Esophagus muscularis mucosa (tissue), 4 donors: Measurements from ENCODE around the gene C15orf39. TPM values are rescaled to one million over a fixed set of nuclear protein-coding genes. Genes with fewer than 3 reads are reported as not detected.

Experiments used
- DNase-seq: peaks from one replicate; pipeline ENCODE4 v3.0.0-alpha.2; 2017; ENCODE audit errors: extremely low spot score
- H3K27ac ChIP-seq, 4 donors: fragments of 200-600 bp; sonication (generic); replicated peaks in 1 of 4; 1 replicate in 3 of 4; 2 replicates in 1 of 4; pipeline ENCODE4 v1.5.1; 2016 to 2019; ENCODE audit warnings: mild to moderate bottlenecking in 1 of 4
- H3K27me3 ChIP-seq, 4 donors: fragments of 200-600 bp; sonication (generic); one replicate each; pipeline versions ENCODE4 v1.5.1 to v1.6.0; 2016 to 2019
- H3K36me3 ChIP-seq, 4 donors: fragments of 200-600 bp; sonication (generic); one replicate each; pipeline ENCODE4 v1.5.1; 2016 to 2019
- H3K4me1 ChIP-seq, 4 donors: fragments of 200-600 bp; sonication (generic); one replicate each; pipeline ENCODE4 v1.5.1; 2016 to 2019
- H3K4me3 ChIP-seq, 4 donors: fragments of 200-600 bp; sonication (generic); 1 replicate in 2 of 4; 2 replicates in 2 of 4; pipeline ENCODE4 v1.5.1; 2016 to 2019; ENCODE audit warnings: mild to moderate bottlenecking in 4 of 4, moderate library complexity in 1 of 4
- H3K9me3 ChIP-seq, 4 donors: fragments of 200-600 bp; sonication (generic); 1 replicate in 3 of 4; 2 replicates in 1 of 4; pipeline ENCODE4 v1.5.1; 2016 to 2019
- EP300 ChIP-seq: sonication (generic); formaldehyde crosslinking; IDR thresholded peaks from one replicate; pipeline ENCODE4 v1.6.1; 2017; ENCODE audit warnings: antibody characterized with exemption
- POLR2A ChIP-seq: fragments of 450-650 bp; IDR thresholded peaks from one replicate; pipeline ENCODE4 v1.6.1; 2017; ENCODE audit warnings: antibody characterized with exemption, moderate library complexity, mild to moderate bottlenecking, low read depth
- POLR2AphosphoS5 ChIP-seq, 2 donors: sonication (generic); formaldehyde crosslinking; IDR thresholded peaks; one replicate each; pipeline ENCODE4 v1.6.1; 2017; ENCODE audit warnings: antibody characterized with exemption in 2 of 2
- WGBS: methylation state at CpG from one replicate; pipeline ENCODE4 v1.1.5; 2018; 5-methylcytosine and 5-hydroxymethylcytosine counted together
- intact Hi-C: fragments of 100-400 bp; cut with DNase I; formaldehyde crosslinking; loops from one replicate; pipeline ENCODE4 v1.15.1; 2023
- total RNA-seq, 4 donors: library from RNA; depleted of rRNA; stranded (reverse); fragments of >200 nt; gene quantifications; one replicate each; pipeline versions ENCODE4 v1.1.0 to v1.2.1, GENCODE V29; 2016
- TF ChIP-seq, protein P1 (sequence below), 3 experiments: fragments of 200-600 bp in 2 of 3; fragments of 450-650 bp in 1 of 3; sonication (generic) in 2 of 3; IDR thresholded peaks; one replicate each; pipeline ENCODE4 v1.5.1; 2017 to 2019; ENCODE audit warnings: antibody characterized with exemption in 3 of 3, mild to moderate bottlenecking in 2 of 3, moderate library complexity in 1 of 3

The C15orf39 gene
- total RNA-seq, 4 donors from 2014 or later: 7.5 to 17.7 (median 13.4) TPM

DNA sequence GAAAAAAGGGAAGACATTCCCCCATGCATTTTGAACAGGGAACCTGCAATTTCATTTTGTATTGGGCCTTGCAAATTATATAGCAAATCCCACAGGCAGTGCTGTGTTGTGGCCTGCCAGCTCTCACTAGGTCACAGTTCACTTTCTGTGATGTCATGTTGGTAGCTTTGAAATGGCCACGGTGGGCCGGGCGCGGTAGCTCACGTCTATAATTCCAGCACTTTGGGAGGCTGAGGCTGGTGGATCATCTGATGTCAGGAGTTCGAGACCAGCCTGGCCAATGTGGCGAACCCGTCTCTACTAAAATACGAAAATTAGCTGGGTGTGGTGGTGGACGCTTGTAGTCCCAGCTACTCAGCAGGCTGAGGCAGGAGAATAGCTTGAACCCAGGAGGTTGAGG is 27.0 kb upstream of the C15orf39 start:
- DNase-seq: no peak
- intact Hi-C loops: no loop called here
- no peaks in the 10 kb centered on the region for H3K36me3 ChIP-seq
- peaks cover 34 to 43% (median 42%) of the 10 kb centered on the region in 4 donors for H3K4me1 ChIP-seq
- H3K4me3 ChIP-seq: no peak overlapping the region
- TF ChIP-seq EP300 (no peak), POLR2A (no peak), POLR2AphosphoS5 (IDR thresholded peaks at IDR 0.05) (no peak)
- TF ChIP-seq, protein P1, sequence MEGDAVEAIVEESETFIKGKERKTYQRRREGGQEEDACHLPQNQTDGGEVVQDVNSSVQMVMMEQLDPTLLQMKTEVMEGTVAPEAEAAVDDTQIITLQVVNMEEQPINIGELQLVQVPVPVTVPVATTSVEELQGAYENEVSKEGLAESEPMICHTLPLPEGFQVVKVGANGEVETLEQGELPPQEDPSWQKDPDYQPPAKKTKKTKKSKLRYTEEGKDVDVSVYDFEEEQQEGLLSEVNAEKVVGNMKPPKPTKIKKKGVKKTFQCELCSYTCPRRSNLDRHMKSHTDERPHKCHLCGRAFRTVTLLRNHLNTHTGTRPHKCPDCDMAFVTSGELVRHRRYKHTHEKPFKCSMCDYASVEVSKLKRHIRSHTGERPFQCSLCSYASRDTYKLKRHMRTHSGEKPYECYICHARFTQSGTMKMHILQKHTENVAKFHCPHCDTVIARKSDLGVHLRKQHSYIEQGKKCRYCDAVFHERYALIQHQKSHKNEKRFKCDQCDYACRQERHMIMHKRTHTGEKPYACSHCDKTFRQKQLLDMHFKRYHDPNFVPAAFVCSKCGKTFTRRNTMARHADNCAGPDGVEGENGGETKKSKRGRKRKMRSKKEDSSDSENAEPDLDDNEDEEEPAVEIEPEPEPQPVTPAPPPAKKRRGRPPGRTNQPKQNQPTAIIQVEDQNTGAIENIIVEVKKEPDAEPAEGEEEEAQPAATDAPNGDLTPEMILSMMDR (IDR thresholded peaks at IDR 0.05): no peak
- no peak overlapping the region for H3K27ac ChIP-seq
- H3K27me3 ChIP-seq: peaks cover 0 to 15% (median 0%) of the 10 kb centered on the region in 4 donors
- no peaks in the 10 kb centered on the region for H3K9me3 ChIP-seq
- 93% methylated on average over 10 of the region's 10 CpGs for WGBS

DNA sequence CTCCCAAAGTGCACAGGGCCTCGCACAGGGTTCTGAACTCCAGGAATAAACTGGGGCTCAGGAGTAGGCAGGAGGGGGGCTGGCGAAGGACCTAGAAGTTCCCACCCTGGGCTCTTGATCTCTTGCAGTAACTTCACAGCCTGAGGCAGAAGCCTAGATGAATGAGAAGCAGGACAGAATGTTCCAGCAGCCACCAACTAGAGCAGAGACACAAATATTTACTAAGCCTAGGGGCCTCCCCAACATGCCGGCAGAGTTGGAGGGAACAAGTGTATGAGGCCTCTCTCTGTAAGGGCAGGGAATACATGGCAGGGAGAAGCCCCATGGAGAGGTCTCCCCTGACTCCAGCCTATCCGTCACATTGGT is 25.3 kb upstream of the C15orf39 start:
- WGBS: 84% methylated on average over 4 of the region's 4 CpGs
- intact Hi-C loops: no loop called here
- peak overlapping the region in 3 of 4 donors; percentile 11 to 55 (median 36) for H3K27ac ChIP-seq

DNA sequence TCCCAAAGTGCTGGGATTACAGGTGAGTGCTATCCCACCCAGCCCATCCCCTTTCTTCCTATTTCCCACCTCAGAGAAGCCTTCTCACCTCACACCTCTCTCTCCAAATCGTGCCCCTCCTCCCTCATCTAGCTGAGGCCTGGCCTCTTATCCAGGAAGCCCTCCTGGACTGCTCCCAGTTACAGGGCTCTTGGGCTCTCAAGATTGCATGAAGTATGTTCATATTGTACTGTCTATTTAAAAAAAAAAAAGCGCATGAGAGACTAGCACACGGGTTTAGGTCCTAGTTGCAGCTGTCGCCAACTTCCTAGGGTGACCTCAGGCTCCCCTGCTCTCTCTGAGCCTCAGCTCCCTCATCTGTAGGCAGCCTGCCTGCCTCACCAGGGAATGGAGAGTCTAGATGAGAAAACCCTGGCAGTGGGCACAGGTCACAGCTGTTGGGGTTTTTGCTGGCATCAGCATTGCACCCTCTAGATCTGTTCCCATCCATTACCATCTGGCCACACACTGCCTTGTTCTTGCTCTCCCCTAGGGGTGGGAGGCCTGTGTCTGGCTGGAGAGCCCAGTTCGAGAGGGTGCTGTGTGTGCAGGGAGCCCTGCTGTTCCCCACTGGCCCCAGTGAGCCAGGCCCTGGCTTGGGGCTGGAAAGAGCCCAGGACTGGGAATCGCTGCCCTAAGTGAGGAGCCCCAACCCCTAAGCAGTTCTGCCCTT is 24.2 kb upstream of the C15orf39 start:
- TF ChIP-seq, protein P1 (IDR thresholded peaks at IDR 0.05): no peak
- TF ChIP-seq POLR2A (no peak), EP300 (no peak), POLR2AphosphoS5 (IDR thresholded peaks at IDR 0.05) (no peak)
- 73% methylated on average over 4 of the region's 6 CpGs for WGBS
- peaks cover 45 to 64% (median 62%) of the 10 kb centered on the region in 4 donors for H3K4me1 ChIP-seq
- intact Hi-C loops: no loop called here
- no peaks in the 10 kb centered on the region for H3K36me3 ChIP-seq
- peaks cover 0 to 15% (median 0%) of the 10 kb centered on the region in 4 donors for H3K27me3 ChIP-seq
- H3K27ac ChIP-seq: peak overlapping the region; percentile 54 to 72 (median 64)
- DNase-seq: no peak
- H3K4me3 ChIP-seq: no peak overlapping the region
- H3K9me3 ChIP-seq: no peaks in the 10 kb centered on the region

More for the DNA sequence above, 25.3 kb upstream of the C15orf39 start:
- peaks cover 44 to 57% (median 53%) of the 10 kb centered on the region in 4 donors for H3K4me1 ChIP-seq
- H3K36me3 ChIP-seq: no peaks in the 10 kb centered on the region
- DNase-seq: no peak
- H3K4me3 ChIP-seq: no peak overlapping the region
- TF ChIP-seq, protein P1 (IDR thresholded peaks at IDR 0.05): no peak
- TF ChIP-seq POLR2AphosphoS5 (IDR thresholded peaks at IDR 0.05): peak in 1 of 2 donors; percentile 31
- TF ChIP-seq EP300: no peak
- no peak for TF ChIP-seq POLR2A
- H3K27me3 ChIP-seq: peaks cover 0 to 15% (median 0%) of the 10 kb centered on the region in 4 donors
- no peaks in the 10 kb centered on the region for H3K9me3 ChIP-seq

DNA sequence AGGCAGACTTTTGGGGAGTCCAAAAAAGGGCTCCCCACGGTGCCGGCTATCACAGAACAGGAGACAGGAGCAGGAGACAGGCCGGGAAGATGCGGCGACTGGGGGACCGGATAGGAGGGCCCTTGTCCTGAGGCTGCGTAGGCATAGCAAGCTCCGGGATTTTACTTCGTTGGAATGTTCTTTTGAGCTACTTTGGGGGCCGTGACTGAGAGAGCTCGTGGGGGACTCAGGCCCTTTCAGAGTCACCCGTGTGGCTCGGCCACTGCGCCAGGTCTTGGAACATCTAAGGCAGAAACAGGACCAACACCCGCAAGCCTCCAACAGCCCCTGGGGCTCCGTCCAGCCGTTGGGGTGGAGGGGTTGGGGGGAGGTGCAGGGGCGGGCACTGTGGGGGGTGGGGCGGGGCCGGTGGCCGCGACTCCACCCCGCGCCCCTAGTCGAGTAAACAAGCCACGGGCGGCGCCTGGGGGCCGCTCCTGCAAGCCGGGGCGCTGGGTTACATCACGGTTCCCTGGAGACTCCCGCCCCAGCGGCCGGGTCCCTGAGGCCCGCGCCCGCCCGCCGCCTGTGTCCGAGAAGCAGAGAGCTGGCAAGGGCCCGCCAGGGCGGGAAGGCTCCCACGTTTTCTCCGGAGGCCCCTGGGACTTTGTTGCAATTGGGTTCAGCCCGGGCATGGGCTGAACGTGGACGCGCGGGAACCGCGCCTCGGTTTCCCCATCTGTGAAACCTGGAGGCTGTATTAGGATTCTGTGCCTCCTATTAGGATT is 23.3 kb upstream of the C15orf39 start:
- 32% methylated on average over 12 of the region's 53 CpGs for WGBS
- no peak for DNase-seq
- intact Hi-C loops: no loop called here
- Histone ChIP-seq H3K4me3 (peak overlapping the region; percentile 48 to 53 (median 50)), H3K4me1 (peaks cover 49 to 69% (median 66%) of the 10 kb centered on the region in 4 donors), H3K36me3 (no peaks in the 10 kb centered on the region), H3K27ac (peak overlapping the region; percentile 54 to 72 (median 64)), H3K27me3 (peaks cover 0 to 15% (median 0%) of the 10 kb centered on the region in 4 donors), H3K9me3 (no peaks in the 10 kb centered on the region)
- TF ChIP-seq, protein P1 (IDR thresholded peaks at IDR 0.05): no peak
- peak in 1 of 2 donors; percentile 42 for TF ChIP-seq POLR2AphosphoS5 (IDR thresholded peaks at IDR 0.05)
